HG03558 (cell line): Measurements from ENCODE around the gene TYMP.

Experiments used
- ATAC-seq: cut with Tn5 transposase; IDR thresholded peaks from one replicate; pipeline ENCODE4 v1.9.1; 2021; ENCODE audit warnings: moderate number of reproducible peaks; ENCODE audit not compliant: unreplicated experiment; ENCODE audit errors: extremely low read depth

The TYMP gene, protein sequence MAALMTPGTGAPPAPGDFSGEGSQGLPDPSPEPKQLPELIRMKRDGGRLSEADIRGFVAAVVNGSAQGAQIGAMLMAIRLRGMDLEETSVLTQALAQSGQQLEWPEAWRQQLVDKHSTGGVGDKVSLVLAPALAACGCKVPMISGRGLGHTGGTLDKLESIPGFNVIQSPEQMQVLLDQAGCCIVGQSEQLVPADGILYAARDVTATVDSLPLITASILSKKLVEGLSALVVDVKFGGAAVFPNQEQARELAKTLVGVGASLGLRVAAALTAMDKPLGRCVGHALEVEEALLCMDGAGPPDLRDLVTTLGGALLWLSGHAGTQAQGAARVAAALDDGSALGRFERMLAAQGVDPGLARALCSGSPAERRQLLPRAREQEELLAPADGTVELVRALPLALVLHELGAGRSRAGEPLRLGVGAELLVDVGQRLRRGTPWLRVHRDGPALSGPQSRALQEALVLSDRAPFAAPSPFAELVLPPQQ

DNA sequence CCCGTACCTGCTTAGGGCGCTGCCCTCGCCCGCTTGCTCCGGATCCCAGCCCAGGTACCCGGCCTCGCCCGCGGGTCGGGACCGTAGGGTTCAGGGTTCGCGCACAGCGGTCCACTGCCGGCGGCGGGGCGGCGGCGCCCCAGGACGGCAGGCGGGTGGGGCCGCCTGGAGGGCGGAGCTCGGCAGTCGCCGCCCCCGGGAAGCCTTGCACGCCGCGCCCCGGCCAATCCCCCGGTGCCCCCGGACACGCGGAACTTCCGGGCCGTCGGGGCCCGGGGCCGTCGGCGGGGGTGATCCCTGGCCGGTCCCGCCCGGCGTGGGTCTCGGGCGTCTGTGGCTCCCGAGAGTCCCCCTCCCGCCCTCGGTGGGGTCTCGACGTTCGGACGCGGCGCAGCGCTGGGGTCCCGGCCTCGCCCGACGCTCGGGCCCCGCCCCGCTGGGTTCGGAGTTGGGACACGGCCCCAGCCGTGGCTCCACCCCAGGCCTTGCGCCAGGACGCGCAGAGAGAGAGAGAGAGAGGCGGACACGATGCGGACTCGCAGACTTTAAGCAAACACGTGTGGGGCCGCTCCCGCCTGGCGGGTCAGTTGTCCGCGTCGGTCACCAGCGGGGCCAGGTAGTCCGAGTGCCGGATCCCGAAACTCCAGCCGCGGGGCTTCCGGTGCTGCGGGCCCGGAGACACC, at the start of gene TYMP:
Gene TYMP, minus strand, starts transcription at position 116 of the 683 bp plus-strand sequence. CDS start 303 bp downstream, outside the sequence.
- ATAC-seq = no peak

DNA sequence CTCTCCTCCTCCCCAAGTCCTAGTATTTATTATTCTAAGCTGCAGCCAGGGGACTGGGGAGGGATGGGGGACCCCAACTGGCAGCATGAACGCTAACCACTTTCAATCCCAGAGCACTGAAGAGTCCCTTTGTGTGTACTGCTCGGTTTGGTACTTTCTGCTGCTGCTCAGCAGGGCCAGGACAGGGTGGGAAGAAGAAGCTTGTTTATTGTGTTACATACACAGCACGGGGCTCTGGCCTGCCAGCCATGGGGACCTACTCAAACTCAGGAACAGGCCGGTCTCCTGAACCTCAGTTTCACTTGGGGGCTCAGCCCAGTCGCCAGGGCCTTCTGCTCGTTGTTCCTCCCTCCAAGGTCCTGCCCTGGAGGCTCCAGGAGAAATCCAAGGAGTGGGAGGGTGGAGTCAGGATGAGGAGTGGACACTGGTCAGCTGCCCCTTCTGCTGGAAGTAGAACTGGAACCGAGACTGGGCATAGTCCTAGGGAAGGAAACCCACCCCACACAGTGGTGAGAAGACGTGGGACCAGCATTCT, 49.0 kb upstream of the TYMP start:
- ATAC-seq = no peak

DNA sequence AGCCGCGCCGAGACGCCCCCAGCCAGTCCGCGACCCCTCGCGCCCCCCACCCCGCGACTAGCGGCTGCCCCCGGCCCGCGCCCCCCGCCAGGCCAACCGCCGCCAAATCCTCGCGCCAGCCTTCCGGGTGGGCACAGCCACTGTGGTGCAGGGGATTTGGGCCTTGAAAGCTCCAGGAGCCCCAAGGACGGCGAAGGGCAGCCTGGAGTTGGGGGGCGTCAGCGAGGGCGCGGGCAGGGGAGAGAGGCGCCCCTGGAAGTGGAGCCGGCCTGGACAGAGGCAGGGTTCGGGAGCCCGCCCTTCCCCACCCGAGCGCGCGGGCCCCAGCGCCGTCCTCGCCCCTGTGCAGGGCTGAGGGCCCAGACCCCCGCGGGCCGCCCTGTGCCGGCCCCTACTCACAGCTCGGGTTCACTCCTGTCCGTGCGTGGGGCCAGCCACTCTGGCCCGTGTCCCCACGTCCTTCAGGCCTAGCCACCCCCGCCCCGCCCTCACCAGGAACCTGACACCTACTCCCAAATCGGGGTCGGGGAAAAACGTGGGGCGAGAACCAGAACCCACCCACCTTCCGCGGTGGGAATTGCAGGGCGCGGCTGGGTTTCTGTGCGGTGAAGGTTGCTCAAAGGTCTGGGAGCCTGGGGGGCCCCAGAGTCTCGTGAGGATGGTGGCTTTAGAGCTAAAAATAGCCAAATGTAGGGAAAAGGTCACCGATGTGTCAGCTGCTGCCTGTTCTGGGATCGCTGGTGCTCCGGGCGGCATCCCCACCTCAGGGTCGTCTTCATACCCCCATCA, 48.4 kb upstream of the TYMP start, which contains the start of gene CPT1B:
Gene CPT1B, minus strand, starts transcription at position 441 of the 789 bp plus-strand sequence. CDS start 512 bp downstream, outside the sequence.
- ATAC-seq = no peak

DNA sequence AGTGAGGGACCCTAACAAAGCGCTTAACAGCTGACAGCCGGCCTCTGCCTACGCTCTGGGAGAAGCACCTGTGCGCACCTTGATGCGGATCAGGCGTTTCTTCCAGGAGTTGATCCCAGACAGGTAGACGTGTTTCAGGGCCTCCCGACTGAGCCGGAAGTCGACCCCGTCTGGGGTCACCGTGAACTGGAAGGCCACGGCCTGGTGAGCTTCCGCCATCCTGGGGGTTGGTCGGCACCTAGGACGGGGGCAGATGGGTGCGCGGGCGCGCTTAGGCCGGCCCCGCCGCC, 47.8 kb upstream of the TYMP start:
- no peak for ATAC-seq

DNA sequence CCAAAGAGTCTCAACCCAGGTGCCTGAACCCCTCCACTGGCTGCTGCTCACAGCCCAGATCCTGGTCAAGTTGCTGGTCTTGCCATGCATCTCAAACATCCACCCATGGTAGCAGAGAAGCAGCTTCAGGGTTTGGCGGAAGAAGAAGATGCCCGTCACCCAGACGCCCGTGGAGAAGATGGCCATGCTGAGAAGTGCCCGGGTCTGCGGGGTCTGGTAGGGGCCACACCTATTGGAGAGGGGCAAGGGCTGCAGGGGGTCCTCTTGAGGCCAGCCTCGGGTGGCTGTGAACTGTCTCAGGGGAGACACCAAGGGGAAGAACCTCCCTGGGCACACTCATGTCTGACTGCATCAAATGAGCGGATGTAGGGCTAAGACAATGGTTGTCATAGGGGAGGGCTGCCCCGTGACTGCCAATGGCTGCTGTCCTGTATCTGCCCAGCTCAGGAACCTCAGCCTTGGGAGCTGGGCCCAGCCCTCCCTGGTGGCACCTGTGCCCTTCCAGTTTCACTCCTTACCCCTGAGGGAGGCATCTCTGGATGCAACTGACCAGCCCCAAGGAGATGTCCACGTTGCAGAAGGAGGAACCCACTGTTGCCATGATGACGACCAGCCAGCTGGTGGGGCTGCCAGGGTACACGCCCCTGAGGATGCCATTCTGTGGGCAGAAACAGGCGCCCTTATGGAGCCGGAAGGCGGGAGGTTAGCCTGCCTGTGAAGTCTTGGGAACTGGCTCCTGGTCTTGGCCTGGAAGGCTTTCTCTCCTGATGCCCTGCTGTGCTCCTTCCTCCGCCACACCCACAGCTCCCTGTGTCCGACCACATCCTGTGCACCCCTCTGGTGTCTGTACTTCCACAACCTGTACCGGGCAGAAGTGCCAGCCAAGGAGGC, 47.2 kb upstream of the TYMP start:
- no peak for ATAC-seq

DNA sequence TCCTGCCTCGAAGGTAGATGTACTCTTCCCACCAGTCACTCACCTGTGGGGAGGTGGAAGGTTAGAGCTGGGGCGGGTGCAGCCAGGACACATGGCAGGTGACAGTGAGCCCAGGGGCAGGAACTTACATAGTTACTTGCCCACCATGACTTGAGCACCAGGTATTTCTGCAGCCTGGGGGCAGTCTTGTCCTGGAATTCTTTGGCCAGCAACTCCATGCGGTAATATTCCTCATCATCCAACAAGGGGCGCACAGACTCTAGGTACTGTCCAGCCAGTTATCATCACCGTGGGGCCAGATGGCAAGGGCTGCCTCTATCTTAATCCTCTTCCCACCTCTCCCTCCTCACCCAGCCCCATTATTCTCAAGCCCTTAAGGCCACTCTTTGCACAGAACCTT, 46.3 kb upstream of the TYMP start:
- no peak for ATAC-seq

DNA sequence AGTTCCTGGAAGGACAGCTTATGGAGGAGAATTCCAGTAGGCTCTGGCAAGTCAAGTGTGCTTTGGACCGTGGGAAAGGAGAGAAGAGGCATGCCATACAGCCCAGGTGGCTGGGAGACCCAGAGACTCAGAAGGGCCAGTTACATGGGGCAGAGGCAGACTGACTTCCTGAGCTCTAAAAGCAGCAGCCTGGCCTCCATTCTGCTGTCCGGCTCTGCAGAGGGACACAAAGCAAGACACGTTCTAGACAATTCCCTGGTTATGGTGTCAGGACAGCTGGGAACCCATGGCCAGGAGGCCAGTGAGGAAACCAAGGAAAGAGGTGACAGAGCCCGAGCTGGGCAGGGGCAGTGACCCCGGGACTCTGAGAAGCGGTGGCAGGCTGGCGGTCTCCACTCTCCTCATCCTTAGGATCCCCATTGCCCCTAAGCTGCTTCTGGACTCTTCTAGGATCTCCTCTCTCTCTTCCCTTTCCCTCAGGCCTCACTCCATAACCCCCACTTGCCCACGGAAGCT, 45.7 kb upstream of the TYMP start:
- ATAC-seq = no peak

DNA sequence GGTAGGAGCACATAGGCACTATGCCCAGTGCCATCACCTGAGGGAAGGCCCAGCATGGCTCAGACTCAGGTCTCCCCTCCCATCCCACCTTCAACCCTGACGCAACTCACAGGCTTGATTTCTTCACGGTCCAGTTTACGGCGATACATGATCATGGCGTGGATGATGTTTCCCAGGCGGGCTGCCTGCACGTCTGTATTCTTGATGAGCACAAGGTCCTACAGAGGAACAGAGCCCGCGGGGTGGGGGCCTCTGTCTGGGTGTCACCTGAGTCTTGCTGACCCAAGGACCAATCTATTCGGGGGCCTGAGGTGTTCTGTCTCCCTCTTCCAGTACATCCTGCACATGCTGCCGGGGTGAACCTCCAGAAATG, 44.6 kb upstream of the TYMP start:
- no peak for ATAC-seq

DNA sequence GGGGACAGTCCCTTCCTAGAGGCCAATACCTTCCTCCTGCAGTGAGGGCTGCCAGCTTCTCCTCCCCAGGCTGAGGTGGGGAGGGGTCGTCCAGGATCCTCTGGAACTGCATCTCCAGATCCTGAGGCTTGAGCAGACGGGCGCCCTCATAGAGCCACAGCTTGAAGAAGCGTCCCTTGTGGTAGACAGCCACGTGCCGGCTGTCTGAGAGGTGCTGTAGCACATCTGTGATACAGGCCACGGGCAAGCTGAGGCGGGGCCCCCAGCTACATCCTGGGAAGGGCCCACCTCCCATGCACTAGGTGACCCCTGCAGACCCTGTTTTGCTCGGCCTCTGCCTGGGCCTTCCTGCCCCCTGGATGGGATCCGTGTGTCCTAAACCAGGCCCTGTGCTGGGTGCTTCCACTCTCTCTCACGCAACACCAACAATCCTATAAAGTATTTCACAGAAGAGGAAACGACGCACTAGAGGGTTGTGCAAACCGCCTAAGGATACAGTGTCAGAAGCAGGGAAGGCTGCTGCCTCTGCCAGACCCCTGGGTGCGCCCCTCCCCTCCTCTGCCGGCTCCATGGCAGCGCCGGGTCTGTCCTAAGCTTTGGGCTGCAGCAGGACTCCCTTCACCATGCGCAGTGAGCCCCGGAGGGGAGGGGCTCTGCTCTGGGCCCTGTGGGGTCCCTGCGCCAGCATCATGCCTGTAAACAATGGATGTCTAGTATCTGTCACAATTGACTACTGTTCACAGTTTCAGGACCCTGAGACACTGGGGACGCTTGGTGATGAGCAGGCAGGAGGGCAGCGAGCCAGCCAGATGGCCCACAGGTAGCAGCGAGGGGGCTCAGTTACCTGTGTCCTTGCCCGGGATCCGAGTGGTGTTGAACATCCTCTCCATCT, 43.9 kb upstream of the TYMP start:
- no peak for ATAC-seq

DNA sequence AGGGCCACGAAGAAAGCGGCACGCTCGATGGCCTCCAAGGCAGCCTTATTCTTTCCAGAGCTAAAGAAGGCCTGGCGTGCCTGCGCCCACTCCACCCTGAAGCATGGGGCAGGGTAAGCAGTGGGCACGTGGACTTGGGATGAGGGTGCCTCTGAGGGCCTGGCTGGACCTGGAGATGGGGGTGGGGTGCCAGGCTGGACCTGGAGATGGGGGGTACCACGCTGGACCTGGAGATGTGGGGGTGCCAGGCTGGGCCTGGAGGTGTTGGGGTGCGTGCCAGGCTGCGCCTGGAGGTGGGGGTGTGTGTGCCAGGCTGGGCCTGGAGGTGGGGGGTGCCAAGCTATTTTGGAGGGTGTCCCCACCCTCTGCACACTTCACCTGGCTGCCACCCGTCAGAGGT, 43.2 kb upstream of the TYMP start:
- ATAC-seq = no peak

DNA sequence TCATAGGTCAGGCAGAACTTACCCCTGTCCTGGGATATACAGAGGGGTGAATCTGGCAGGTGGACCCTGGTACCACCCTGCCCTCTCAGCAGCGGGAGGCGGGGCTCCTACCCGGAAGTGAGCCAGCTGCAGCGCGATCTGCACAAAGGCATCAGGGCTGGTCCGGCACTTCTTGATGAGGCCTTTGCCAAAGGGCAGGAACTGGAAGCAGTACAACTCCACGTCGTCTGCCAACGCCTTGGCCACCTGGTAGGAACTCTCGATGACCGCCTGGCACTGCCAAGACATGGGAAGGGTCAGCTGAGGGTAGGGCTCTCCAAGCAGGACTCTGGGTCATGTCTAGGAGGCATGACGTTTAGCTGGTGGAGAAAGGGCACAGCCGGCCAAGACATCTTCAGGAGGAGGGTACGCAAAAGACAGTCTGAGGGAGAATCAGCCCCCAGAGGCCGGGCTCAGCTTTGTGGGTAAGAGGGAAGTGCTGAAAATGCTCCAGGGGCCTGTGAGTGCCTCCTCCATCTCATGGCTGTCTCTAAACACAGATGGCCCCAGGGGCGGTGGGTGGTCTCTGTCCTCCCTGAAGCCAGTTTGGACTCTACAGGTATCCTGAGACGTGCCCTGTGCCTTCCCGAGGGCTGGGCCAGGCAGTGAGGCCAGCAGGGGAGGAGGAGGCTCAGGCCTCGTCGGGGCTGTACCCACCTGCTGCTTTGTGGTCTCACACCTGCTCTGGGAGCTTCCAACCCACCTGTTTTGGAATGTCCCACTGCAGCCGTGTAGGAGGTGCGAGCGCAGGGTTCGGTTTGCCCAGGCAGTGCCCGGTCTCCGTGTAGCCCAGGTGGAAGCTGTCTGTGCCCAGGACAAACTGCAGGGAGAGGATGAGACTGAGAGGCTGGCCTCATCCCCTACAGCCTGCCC, 41.7 kb upstream of the TYMP start:
- ATAC-seq = no peak

DNA sequence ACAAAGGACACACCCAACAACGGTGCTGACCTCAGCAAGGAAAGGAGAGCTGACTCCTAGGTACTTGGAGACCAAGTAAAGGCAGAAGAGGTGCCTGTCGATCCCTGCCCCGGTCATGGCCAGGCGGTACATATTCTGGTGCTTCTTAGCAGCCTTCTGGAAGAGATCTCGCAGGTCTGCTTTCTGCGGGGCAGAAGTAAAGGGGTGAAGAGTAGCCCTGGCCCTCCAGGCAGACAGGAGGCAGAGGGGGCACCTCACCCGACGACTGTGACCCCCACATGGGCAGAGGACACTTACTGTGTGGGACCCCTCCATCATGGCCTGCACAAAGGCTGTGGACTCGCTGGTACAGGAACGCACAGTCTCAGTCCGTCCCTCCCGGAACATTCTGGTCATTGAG, 41.0 kb upstream of the TYMP start:
- ATAC-seq = no peak

DNA sequence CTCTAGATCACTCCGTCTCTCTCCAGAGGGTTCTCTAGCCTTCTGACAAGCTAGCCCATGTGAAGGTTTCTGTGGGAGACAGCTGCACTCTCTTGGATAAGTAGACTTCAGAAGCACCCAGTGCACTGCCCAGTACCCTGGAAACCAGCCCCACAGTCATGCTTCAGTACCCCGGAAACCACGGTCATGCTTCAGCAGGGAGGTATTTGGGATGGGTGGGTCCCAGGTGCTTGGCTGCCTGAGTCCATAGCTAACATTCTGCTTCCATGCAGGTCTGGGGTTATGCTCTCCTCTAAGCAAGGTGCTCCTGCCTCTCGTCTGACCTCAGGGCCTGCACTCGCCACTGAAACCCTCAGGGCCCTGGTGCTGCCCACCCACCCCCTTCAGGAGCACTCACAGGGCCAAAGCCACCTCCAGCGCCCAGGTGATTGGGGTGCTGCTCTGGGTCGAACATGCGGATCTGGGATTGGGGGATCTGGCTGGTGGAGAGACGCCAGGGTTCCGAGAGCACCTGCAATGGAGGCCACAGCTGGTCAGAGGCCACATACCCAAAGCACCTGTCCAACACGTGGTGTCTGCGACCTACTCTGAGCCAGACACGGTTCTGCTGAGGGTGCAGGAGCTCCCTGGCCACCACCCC, 40.2 kb upstream of the TYMP start:
- ATAC-seq = no peak

DNA sequence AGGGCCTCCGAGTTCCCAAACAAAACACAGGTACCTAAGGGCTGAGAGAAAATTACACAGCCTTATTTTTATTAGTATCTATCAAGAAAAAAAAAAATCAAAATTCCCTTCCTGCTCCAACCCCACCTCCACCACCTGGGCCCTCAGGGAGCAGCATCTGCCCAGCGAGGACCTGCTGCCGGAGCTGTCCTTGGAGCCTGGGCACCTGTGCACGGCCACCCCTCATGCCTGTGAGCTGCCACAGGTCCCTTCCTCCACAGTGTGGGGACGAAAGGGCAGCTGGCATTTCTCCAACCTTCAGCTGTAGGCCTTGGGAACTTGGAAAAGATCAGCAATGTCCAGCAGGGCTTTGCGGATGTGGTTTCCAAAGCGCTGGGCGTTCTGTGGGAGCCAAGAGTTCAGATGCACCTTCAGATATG, 39.2 kb upstream of the TYMP start:
- ATAC-seq = no peak

DNA sequence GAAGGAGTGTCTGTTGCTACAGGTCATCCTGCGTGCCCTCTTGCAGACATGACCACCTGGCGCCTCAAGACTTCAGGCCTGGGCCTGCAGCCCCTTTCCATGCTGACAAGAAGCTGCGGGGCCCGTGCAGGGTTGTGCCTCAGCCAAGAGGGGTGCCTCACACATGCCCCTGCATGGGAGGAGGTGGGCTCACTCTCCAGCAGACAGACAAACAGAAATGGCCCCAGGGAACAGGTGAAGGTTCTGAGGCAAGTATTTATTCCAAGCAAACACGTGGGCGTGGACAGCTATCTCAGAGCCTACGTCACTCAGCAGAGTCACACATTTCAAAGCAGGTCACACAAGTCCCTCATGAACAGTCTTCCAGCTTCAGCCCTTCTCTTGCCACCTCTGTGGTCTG, 38.8 kb upstream of the TYMP start:
- no peak for ATAC-seq

DNA sequence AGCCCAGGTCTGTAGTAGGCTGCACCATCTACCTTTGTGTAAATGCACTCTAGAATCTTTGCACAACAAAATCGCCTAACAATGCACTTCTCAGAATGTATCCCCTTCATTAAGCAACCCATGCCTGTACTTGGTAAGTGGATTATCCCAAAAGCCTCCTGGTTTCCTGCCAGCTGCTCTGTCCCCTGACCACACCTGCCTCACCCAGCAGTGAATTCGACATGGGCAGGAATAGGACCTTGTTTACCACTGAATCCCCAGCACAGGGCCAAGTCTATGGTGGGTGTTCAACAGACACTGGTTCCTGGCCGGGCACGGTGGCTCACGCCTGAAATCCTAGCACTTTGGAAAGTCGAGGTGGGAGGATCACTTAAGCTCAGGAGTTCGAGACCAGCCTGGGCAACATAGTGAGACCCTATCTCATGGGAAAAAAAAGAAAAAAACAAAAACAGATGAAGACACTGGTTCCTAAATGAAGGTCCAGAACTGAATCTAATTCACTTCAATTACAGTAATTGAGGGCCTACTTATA, 38.0 kb upstream of the TYMP start:
- no peak for ATAC-seq

DNA sequence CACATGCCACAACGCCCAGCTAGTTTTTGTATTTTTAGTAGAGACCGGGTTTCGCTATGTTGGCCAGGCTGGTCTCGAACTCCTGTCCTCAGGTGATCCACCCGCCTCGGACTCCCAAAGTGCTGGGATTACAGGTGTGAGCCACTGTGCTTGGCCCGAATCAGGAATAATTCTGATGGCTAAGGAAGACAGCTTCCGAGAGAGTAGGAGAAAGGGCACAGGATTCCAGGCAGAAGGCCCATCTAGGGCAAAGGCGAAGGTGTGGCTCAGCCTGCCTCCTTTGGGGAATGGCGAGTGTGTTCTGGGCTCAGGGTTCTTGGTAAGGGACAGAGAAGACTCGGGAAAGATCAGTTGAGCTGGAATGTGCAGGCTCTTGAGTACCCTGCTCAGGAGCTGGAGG, 34.5 kb upstream of the TYMP start:
- ATAC-seq = no peak
